HepG2 (cell line): ENCODE measurements around the gene GATC. TPM values are rescaled to one million over a fixed set of nuclear protein-coding genes. Genes with fewer than 3 reads are reported as not detected.

Experiments
- GLI4 ChIP-seq: sonication (generic); formaldehyde crosslinking; IDR thresholded peaks from 2 replicates; pipeline ENCODE4 v1.5.1; 2020; ENCODE audit warnings: missing genetic modification reagents, mild to moderate bottlenecking, moderate library complexity, borderline replicate concordance
- SAP130 ChIP-seq: IDR thresholded peaks from 2 replicates; pipeline ENCODE4 v1.6.1; 2016; ENCODE audit warnings: low read depth
- TEAD2 ChIP-seq: sonication (generic); formaldehyde crosslinking; IDR thresholded peaks from 2 replicates; pipeline ENCODE4 v1.9.0; 2021; ENCODE audit warnings: missing genetic modification reagents
- TGIF2 ChIP-seq: IDR thresholded peaks from 2 replicates; pipeline ENCODE4 v1.6.1; 2016; ENCODE audit warnings: control low read depth, missing compliant biosample characterization
- ZUFSP ChIP-seq: sonication (generic); formaldehyde crosslinking; IDR thresholded peaks from 2 replicates; pipeline ENCODE4 v1.9.0; 2021; ENCODE audit warnings: missing genetic modification reagents, mild to moderate bottlenecking, borderline replicate concordance
- polyA plus RNA-seq, 8 experiments: library from polyadenylated mRNA; depleted of rRNA in 3 of 8; stranded (reverse) in 7 of 8; unstranded in 1 of 8; fragments of >200 nt; fragmentation: Illumina TruSeq in 4 of 8; extraction: Trizol in 4 of 8; gene quantifications; 2 replicates each; pipeline versions ENCODE4 v1.2.1 to v1.2.3, GENCODE V29; 2011 to 2016; ENCODE audit warnings: low read depth in 4 of 8, missing spikeins in 1 of 8, mixed read lengths in 1 of 8; ENCODE audit not compliant: insufficient read depth in 1 of 8
- total RNA-seq, 5 experiments: library from RNA; depleted of rRNA; stranded (reverse); fragments of >200 nt; fragmentation: Illumina TruSeq; extraction: Trizol; gene quantifications; 2 replicates each; pipeline ENCODE4 v1.2.3, GENCODE V29; 2016; ENCODE audit warnings: low read depth in 1 of 5
- TF ChIP-seq, protein P1 (sequence below): sonication (generic); formaldehyde crosslinking; IDR thresholded peaks from 2 replicates; pipeline ENCODE4; 2020; ENCODE audit warnings: missing genetic modification reagents, mild to moderate bottlenecking, borderline replicate concordance
- TF ChIP-seq, protein P2 (sequence below): sonication (generic); formaldehyde crosslinking; IDR thresholded peaks from 2 replicates; pipeline ENCODE4 v1.4.0; 2020; ENCODE audit warnings: missing genetic modification reagents

The GATC gene
- total and polyA plus RNA-seq, 2 of the 13 experiments (the other 11 are each of a cell fraction or from before 2014, with no cell fraction given) = 17.7 to 29.7 TPM

DNA sequence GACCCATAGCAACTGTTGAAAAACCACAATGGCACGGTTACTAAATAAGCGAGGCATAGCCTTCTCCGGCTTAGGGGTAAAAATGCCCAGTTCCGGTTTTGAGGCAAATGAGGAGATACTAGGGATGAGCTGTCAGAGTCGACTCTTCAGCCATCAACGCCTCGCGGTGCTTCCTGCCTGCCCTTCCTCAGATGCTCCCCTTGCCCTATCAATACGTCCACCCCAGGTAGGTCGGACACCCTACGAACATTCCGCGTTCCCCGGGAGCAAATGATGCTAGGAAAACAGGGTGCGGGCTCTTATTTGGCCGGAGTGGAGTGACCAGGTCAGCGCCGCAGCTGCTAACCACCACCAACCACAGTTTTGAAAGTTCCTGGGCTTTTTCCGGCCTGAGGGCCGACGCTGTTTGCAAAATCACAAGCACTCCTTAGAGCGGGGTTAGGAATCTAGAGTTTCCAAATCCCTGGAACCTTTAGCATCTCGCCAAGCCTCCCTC is 22.1 kb downstream of the GATC start (continued):
- TF ChIP-seq, protein P1, sequence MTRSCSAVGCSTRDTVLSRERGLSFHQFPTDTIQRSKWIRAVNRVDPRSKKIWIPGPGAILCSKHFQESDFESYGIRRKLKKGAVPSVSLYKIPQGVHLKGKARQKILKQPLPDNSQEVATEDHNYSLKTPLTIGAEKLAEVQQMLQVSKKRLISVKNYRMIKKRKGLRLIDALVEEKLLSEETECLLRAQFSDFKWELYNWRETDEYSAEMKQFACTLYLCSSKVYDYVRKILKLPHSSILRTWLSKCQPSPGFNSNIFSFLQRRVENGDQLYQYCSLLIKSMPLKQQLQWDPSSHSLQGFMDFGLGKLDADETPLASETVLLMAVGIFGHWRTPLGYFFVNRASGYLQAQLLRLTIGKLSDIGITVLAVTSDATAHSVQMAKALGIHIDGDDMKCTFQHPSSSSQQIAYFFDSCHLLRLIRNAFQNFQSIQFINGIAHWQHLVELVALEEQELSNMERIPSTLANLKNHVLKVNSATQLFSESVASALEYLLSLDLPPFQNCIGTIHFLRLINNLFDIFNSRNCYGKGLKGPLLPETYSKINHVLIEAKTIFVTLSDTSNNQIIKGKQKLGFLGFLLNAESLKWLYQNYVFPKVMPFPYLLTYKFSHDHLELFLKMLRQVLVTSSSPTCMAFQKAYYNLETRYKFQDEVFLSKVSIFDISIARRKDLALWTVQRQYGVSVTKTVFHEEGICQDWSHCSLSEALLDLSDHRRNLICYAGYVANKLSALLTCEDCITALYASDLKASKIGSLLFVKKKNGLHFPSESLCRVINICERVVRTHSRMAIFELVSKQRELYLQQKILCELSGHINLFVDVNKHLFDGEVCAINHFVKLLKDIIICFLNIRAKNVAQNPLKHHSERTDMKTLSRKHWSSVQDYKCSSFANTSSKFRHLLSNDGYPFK (CRISPR knock-in tag) = 0 out of 2 replicates have a peak, but pooled peaks have one; percentile 47
- TF ChIP-seq TEAD2 (CRISPR knock-in tag) (no peak), GLI4 (0 out of 2 replicates have a peak, but pooled peaks have one; percentile 41), ZUFSP (CRISPR knock-in tag) (no peak), TGIF2 (peak; percentile 65; the same call in 1 of the 2 replicates), SAP130 (CRISPR knock-in tag) (peak; percentile 60)
- TF ChIP-seq, protein P2, sequence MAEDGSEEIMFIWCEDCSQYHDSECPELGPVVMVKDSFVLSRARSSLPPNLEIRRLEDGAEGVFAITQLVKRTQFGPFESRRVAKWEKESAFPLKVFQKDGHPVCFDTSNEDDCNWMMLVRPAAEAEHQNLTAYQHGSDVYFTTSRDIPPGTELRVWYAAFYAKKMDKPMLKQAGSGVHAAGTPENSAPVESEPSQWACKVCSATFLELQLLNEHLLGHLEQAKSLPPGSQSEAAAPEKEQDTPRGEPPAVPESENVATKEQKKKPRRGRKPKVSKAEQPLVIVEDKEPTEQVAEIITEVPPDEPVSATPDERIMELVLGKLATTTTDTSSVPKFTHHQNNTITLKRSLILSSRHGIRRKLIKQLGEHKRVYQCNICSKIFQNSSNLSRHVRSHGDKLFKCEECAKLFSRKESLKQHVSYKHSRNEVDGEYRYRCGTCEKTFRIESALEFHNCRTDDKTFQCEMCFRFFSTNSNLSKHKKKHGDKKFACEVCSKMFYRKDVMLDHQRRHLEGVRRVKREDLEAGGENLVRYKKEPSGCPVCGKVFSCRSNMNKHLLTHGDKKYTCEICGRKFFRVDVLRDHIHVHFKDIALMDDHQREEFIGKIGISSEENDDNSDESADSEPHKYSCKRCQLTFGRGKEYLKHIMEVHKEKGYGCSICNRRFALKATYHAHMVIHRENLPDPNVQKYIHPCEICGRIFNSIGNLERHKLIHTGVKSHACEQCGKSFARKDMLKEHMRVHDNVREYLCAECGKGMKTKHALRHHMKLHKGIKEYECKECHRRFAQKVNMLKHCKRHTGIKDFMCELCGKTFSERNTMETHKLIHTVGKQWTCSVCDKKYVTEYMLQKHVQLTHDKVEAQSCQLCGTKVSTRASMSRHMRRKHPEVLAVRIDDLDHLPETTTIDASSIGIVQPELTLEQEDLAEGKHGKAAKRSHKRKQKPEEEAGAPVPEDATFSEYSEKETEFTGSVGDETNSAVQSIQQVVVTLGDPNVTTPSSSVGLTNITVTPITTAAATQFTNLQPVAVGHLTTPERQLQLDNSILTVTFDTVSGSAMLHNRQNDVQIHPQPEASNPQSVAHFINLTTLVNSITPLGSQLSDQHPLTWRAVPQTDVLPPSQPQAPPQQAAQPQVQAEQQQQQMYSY = peak; percentile 96
